HCT116 (cell line): ENCODE results near the gene PTPRA. TPM values are rescaled to one million over a fixed set of nuclear protein-coding genes. Genes with fewer than 3 reads are reported as not detected.

ENCODE experiments used
- ATAC-seq: fragments of 200-7000 bp; cut with Tn5 transposase; 2 replicates; pipeline ENCODE4 v1.9.1; 2020; ENCODE audit warnings: mild to moderate bottlenecking, moderate library complexity
- BruUV-seq: library from RNA; stranded (reverse); fragments of 400-500 nt; replicated peaks from 2 replicates; lab custom pipeline; 2021; lab: Mats Ljungman, UMichigan
- CTCF ChIA-PET: fragments of 300-600 bp; sonication (Branson Sonifier 250); formaldehyde crosslinking; loops from one replicate; lab custom pipeline; 2021; ENCODE audit warnings: antibody characterized with exemption; lab: Charles Lee
- POLR2A ChIA-PET: fragments of 300-600, 350-600 bp; sonication (Branson Sonifier 250); formaldehyde crosslinking; loops from one replicate; lab custom pipeline; 2021; ENCODE audit warnings: antibody characterized with exemption; lab: Charles Lee
- RAD21 ChIA-PET, 2 experiments: fragments of 300-600 bp; sonication (Branson Sonifier 250); formaldehyde crosslinking; loops; one replicate each; lab custom pipeline; 2023; ENCODE audit warnings: low total read pairs in 2 of 2; ENCODE audit not compliant: uncharacterized antibody in 2 of 2, unreplicated experiment in 2 of 2, low non-redundant PET in 1 of 2; lab: Charles Lee
- DNase-seq: peaks from one replicate; pipeline ENCODE4 v3.0.0-alpha.2; 2010; ENCODE audit warnings: low read depth, low spot score
- H2AFZ ChIP-seq: fragments of 200-600 bp; shearing (Covaris generic), sonication (generic); 2 replicates; pipeline ENCODE4 v1.6.1; 2017; ENCODE audit warnings: low read depth, mixed run types, mixed read lengths, antibody characterized with exemption, low read length; ENCODE audit not compliant: poor library complexity, severe bottlenecking
- H3K27ac ChIP-seq: 2 replicates; pipeline ENCODE4 v1.5.1; 2012; ENCODE audit warnings: low read depth, low read length
- H3K27me3 ChIP-seq: fragments of 200-600 bp; sonication (generic); 2 replicates; pipeline ENCODE4 v1.6.1; 2016; ENCODE audit warnings: mixed run types, low read length, mixed read lengths; ENCODE audit not compliant: insufficient read depth
- H3K36me3 ChIP-seq, 2 experiments: fragments of 200-500 bp in 1 of 2; fragments of 200-600 bp in 1 of 2; sonication (Bioruptor generic) in 1 of 2; sonication (generic) in 1 of 2; 2 replicates each; pipeline versions ENCODE4 v1.5.1 to v1.6.1; 2014 to 2016; ENCODE audit warnings: low read length in 2 of 2, inconsistent platforms in 1 of 2, mixed read lengths in 1 of 2, mixed run types in 1 of 2; ENCODE audit not compliant: insufficient read depth in 2 of 2, control insufficient read depth in 1 of 2
- H3K4me1 ChIP-seq, 2 experiments: fragments of 200-600 bp in 1 of 2; sonication (generic) in 1 of 2; 2 replicates each; pipeline versions ENCODE4 v1.5.1 to v1.6.1; 2012 to 2017; ENCODE audit warnings: low read length in 2 of 2, inconsistent platforms in 1 of 2, mild to moderate bottlenecking in 1 of 2, mixed read lengths in 1 of 2, mixed run types in 1 of 2, moderate library complexity in 1 of 2; ENCODE audit not compliant: insufficient read depth in 2 of 2, control insufficient read depth in 1 of 2
- H3K4me2 ChIP-seq: fragments of 200-600 bp; sonication (generic); 2 replicates; pipeline ENCODE4 v1.6.1; 2017; ENCODE audit warnings: mixed run types, low read length, mixed read lengths
- H3K4me3 ChIP-seq, 2 experiments: fragments of 200-600 bp in 1 of 2; sonication (generic) in 1 of 2; replicated peaks in 1 of 2; 2 replicates each; pipeline ENCODE4 v1.5.1; 2011 to 2016; ENCODE audit warnings: low read length in 2 of 2, control low read depth in 1 of 2, low read depth in 1 of 2, mild to moderate bottlenecking in 1 of 2, mixed read lengths in 1 of 2, mixed run types in 1 of 2
- H3K79me2 ChIP-seq: fragments of 200-600 bp; sonication (generic); 2 replicates; pipeline ENCODE4 v1.6.1; 2017; ENCODE audit warnings: mild to moderate bottlenecking, mixed run types, low read length, moderate library complexity, mixed read lengths; ENCODE audit not compliant: insufficient read depth
- H3K9ac ChIP-seq: fragments of 200-600 bp; sonication (generic); 2 replicates; pipeline ENCODE4 v1.6.1; 2016; ENCODE audit warnings: low read length, mixed read lengths
- H3K9me2 ChIP-seq: fragments of 200-600 bp; sonication (generic), shearing (Covaris generic); 2 replicates; pipeline ENCODE4 v1.6.1; 2017; ENCODE audit warnings: mixed run types, mild to moderate bottlenecking, moderate library complexity; ENCODE audit not compliant: insufficient read depth
- H3K9me3 ChIP-seq, 2 experiments: fragments of 200-500 bp in 1 of 2; fragments of 200-600 bp in 1 of 2; sonication (Bioruptor generic) in 1 of 2; sonication (generic) in 1 of 2; 2 replicates each; pipeline ENCODE4 v1.6.1; 2014 to 2017; ENCODE audit warnings: low read length in 2 of 2, mixed read lengths in 2 of 2, inconsistent platforms in 1 of 2, low read depth in 1 of 2, mild to moderate bottlenecking in 1 of 2, mixed run types in 1 of 2, moderate library complexity in 1 of 2; ENCODE audit not compliant: control insufficient read depth in 1 of 2, insufficient read depth in 1 of 2
- H4K20me1 ChIP-seq: fragments of 200-600 bp; sonication (generic), shearing (Covaris generic); 2 replicates; pipeline ENCODE4 v1.6.1; 2017; ENCODE audit warnings: mixed run types, mild to moderate bottlenecking, moderate library complexity; ENCODE audit not compliant: insufficient read depth
- CBX3 ChIP-seq: IDR thresholded peaks from 2 replicates; pipeline ENCODE4 v1.6.1; 2012; ENCODE audit warnings: low read depth
- CTCF ChIP-seq, 3 experiments: fragments of 200-600 bp in 1 of 3; sonication (generic) in 1 of 3; IDR thresholded peaks in 2 of 3; conservative IDR thresholded peaks in 1 of 3; 2 replicates each; pipeline ENCODE4 v1.5.1; 2012 to 2017; ENCODE audit warnings: low read depth in 2 of 3, low read length in 2 of 3, antibody characterized with exemption in 1 of 3, borderline replicate concordance in 1 of 3, control low read depth in 1 of 3, mild to moderate bottlenecking in 1 of 3, mixed read lengths in 1 of 3, mixed run types in 1 of 3, moderate library complexity in 1 of 3; ENCODE audit not compliant: insufficient read depth in 1 of 3
- ELF1 ChIP-seq: IDR thresholded peaks from 2 replicates; pipeline ENCODE4 v1.6.1; 2012; ENCODE audit warnings: low read depth, borderline replicate concordance
- REST ChIP-seq: IDR thresholded peaks from 2 replicates; pipeline ENCODE4 v1.6.1; 2012; ENCODE audit warnings: low read depth
- SP1 ChIP-seq: IDR thresholded peaks from 2 replicates; pipeline ENCODE4 v1.6.1; 2012; ENCODE audit warnings: low read depth
- TCF7L2 ChIP-seq: IDR thresholded peaks from 2 replicates; pipeline ENCODE4 v1.7.0; 2011; ENCODE audit warnings: borderline replicate concordance, inconsistent platforms; ENCODE audit not compliant: insufficient read depth, insufficient read length; ENCODE audit errors: extremely low read depth
- intact Hi-C: fragments of 100-400 bp; cut with micrococcal nuclease; formaldehyde crosslinking; loops from 2 replicates; pipeline ENCODE4 v1.10.0; 2022
- total RNA-seq: library from RNA; stranded (reverse); gene quantifications from one replicate; pipeline ENCODE4 v1.2.1, GENCODE V29; 2021; ENCODE audit not compliant: unreplicated experiment
- TF ChIP-seq, protein P1 (sequence below): IDR thresholded peaks from 2 replicates; pipeline ENCODE4 v1.6.1; 2011; ENCODE audit warnings: mild to moderate bottlenecking, low read length, moderate library complexity; ENCODE audit not compliant: insufficient replicate concordance; ENCODE audit errors: extremely low read depth

PTPRA gene
- total RNA-seq, 1 experiment from 2014 or later: 44.6 TPM

GRCh38 chr20:2869381-2869780 is 3.9 kb upstream of the PTPRA start:
- Histone ChIP-seq H3K9me2 (no peaks in the 10 kb centered on the region), H3K27me3 (no peaks in the 10 kb centered on the region), H3K36me3 (peaks cover 0 to 2% of the 10 kb centered on the region in 2 experiments; a peak in 1 of 4 replicates), H4K20me1 (no peaks in the 10 kb centered on the region), H3K9ac (no peak overlapping the region), H3K4me1 (peaks cover 18 to 43% of the 10 kb centered on the region in 2 experiments), H2AFZ (no peak overlapping the region), H3K4me3 (no peak overlapping the region), H3K4me2 (no peak overlapping the region), H3K79me2 (peaks cover 8% of the 10 kb centered on the region), H3K9me3 (no peaks in the 10 kb centered on the region), H3K27ac (no peak overlapping the region)
- BruUV-seq: no TSS peak
- no peak for TF ChIP-seq CTCF (IDR thresholded peaks at IDR 0.05 in 2 of 3, conservative IDR thresholded peaks at IDR 0.05 in 1 of 3; ENCODE audit: borderline replicate concordance in 1 of 3, insufficient read depth in 1 of 3, low read depth in 2 of 3, low read length in 2 of 3)
- intact Hi-C loops: no loop called here
- ATAC-seq (no peak), DNase-seq (no peak)
- RAD21 ChIA-PET: no interaction called here
- POLR2A ChIA-PET: no interaction called here
- CTCF ChIA-PET: no interaction called here

GRCh38 chr20:2871111-2871465 is 2.2 kb upstream of the PTPRA start:
- no peaks in the 10 kb centered on the region for H3K27me3 ChIP-seq
- H3K4me2 ChIP-seq: peak overlapping the region; percentile 67
- peak overlapping the region; percentile 29; the same call in 1 of the 2 replicates for H3K9ac ChIP-seq
- ATAC-seq: no peak
- no peak for DNase-seq
- H3K4me3 ChIP-seq: no peak overlapping the region; a peak in 1 of 4 replicates
- peaks cover 25% of the 10 kb centered on the region for H3K79me2 ChIP-seq
- H4K20me1 ChIP-seq: no peaks in the 10 kb centered on the region
- H2AFZ ChIP-seq: no peak overlapping the region
- BruUV-seq: no TSS peak
- TF ChIP-seq SP1 (no peak), REST (no peak), TCF7L2 (no peak), ELF1 (no peak), CBX3 (no peak)
- TF ChIP-seq, protein P1, sequence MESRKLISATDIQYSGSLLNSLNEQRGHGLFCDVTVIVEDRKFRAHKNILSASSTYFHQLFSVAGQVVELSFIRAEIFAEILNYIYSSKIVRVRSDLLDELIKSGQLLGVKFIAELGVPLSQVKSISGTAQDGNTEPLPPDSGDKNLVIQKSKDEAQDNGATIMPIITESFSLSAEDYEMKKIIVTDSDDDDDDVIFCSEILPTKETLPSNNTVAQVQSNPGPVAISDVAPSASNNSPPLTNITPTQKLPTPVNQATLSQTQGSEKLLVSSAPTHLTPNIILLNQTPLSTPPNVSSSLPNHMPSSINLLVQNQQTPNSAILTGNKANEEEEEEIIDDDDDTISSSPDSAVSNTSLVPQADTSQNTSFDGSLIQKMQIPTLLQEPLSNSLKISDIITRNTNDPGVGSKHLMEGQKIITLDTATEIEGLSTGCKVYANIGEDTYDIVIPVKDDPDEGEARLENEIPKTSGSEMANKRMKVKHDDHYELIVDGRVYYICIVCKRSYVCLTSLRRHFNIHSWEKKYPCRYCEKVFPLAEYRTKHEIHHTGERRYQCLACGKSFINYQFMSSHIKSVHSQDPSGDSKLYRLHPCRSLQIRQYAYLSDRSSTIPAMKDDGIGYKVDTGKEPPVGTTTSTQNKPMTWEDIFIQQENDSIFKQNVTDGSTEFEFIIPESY: no peak
- TF ChIP-seq, all 23 proteins: peak for 0
- H3K27ac ChIP-seq: peak overlapping the region; percentile 41
- intact Hi-C loops: no loop called here
- no peaks in the 10 kb centered on the region for H3K9me3 ChIP-seq
- CTCF ChIA-PET: no interaction called here
- H3K36me3 ChIP-seq: no peaks in the 10 kb centered on the region
- POLR2A ChIA-PET: no interaction called here
- RAD21 ChIA-PET: no interaction called here
- peaks cover 21 to 50% of the 10 kb centered on the region in 2 experiments for H3K4me1 ChIP-seq
- H3K9me2 ChIP-seq: no peaks in the 10 kb centered on the region
